Ovary (tissue), 3 donors: Measurements from ENCODE around the gene MICU2.

ENCODE experiments used
- EP300 ChIP-seq: sonication (generic); formaldehyde crosslinking; IDR thresholded peaks from one replicate; pipeline ENCODE4 v1.6.1; 2017; ENCODE audit warnings: antibody characterized with exemption
- POLR2A ChIP-seq: fragments of 450-650 bp; IDR thresholded peaks from one replicate; pipeline ENCODE4 v1.6.1; 2017; ENCODE audit warnings: antibody characterized with exemption, mild to moderate bottlenecking, moderate library complexity
- TF ChIP-seq, protein P1 (sequence below), 3 donors: fragments of 450-650 bp in 2 of 3; fragments of 200-600 bp in 1 of 3; IDR thresholded peaks; one replicate each; pipeline versions ENCODE4 v1.5.1 to v1.8.0; 2016 to 2022; ENCODE audit warnings: antibody characterized with exemption in 3 of 3, mild to moderate bottlenecking in 1 of 3
- donor health status: DM: no; HTN: no; CAD: no.

DNA sequence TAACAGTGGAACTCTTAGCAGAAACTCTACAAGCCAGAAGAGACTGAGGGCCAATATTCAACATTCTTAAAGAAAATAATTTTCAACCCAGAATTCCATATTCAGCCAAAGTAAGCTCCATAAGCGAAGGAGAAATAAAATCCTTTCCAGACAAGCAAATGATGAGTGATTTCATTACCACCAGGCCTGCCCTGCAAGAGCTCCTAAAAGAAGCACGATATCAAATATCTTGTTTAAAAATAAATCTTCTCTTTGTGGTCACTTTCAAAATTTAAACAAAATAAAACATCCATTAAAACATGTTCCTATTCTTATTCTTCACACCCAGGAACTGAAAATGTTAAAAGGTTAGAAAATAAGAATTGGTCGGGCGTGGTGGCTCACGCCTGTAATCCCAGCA is 13.7 kb downstream of the MICU2 start:
- TF ChIP-seq, protein P1, sequence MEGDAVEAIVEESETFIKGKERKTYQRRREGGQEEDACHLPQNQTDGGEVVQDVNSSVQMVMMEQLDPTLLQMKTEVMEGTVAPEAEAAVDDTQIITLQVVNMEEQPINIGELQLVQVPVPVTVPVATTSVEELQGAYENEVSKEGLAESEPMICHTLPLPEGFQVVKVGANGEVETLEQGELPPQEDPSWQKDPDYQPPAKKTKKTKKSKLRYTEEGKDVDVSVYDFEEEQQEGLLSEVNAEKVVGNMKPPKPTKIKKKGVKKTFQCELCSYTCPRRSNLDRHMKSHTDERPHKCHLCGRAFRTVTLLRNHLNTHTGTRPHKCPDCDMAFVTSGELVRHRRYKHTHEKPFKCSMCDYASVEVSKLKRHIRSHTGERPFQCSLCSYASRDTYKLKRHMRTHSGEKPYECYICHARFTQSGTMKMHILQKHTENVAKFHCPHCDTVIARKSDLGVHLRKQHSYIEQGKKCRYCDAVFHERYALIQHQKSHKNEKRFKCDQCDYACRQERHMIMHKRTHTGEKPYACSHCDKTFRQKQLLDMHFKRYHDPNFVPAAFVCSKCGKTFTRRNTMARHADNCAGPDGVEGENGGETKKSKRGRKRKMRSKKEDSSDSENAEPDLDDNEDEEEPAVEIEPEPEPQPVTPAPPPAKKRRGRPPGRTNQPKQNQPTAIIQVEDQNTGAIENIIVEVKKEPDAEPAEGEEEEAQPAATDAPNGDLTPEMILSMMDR (IDR thresholded peaks at IDR 0.05): no peak
- TF ChIP-seq POLR2A (no peak), EP300 (no peak)
